Stimulated activated naive CD8-positive, alpha-beta T cell treated with anti-CD3 and anti-CD28 coated beads, Interleukin-15, Interleukin-2, amounts not matched to agents 100 ng/mL and 50 ng/mL, for 24 hours (primary cell): ENCODE results near the gene PLCL1.

ENCODE experiments used
- H3K27ac Mint-ChIP-seq: one replicate; pipeline ENCODE4 v1.8.0; 2021; ENCODE audit warnings: mild to moderate bottlenecking, mixed read lengths
- H3K27me3 Mint-ChIP-seq: one replicate; pipeline ENCODE4 v1.8.0; 2021; ENCODE audit warnings: mixed read lengths
- H3K36me3 Mint-ChIP-seq: one replicate; pipeline ENCODE4 v1.8.0; 2021; ENCODE audit warnings: low read depth, mixed read lengths
- H3K4me1 Mint-ChIP-seq: one replicate; pipeline ENCODE4 v1.8.0; 2021; ENCODE audit warnings: low read depth, mixed read lengths
- H3K4me3 Mint-ChIP-seq: one replicate; pipeline ENCODE4 v1.8.0; 2021; ENCODE audit warnings: mild to moderate bottlenecking, mixed read lengths
- H3K9me3 Mint-ChIP-seq: one replicate; pipeline ENCODE4 v1.8.0; 2021; ENCODE audit warnings: mixed read lengths

Gene PLCL1

GRCh38 chr2:197973772-197974171 is 169.4 kb downstream of the PLCL1 start:
- Mint-ChIP-seq H3K9me3 (peaks cover 3% of the 10 kb centered on the region), H3K27ac (no peak overlapping the region), H3K4me3 (no peak overlapping the region), H3K4me1 (peaks cover 20% of the 10 kb centered on the region), H3K36me3 (peaks cover 4% of the 10 kb centered on the region), H3K27me3 (no peaks in the 10 kb centered on the region)

GRCh38 chr2:197975931-197976519 is 171.6 kb downstream of the PLCL1 start:
- Mint-ChIP-seq H3K4me1 (peaks cover 6% of the 10 kb centered on the region), H3K27ac (no peak overlapping the region), H3K4me3 (no peak overlapping the region), H3K9me3 (peaks cover 3% of the 10 kb centered on the region), H3K36me3 (no peaks in the 10 kb centered on the region), H3K27me3 (no peaks in the 10 kb centered on the region)

- no peak overlapping the region for H3K4me3 Mint-ChIP-seq
- no peaks in the 10 kb centered on the region for H3K36me3 Mint-ChIP-seq
- no peaks in the 10 kb centered on the region for H3K4me1 Mint-ChIP-seq
- H3K27ac Mint-ChIP-seq, result no peak overlapping the region
- H3K9me3 Mint-ChIP-seq, result no peaks in the 10 kb centered on the region
- H3K27me3 Mint-ChIP-seq, result no peaks in the 10 kb centered on the region
These were observed 174.6 kb downstream of the PLCL1 start for GRCh38 chr2:197978971-197979370.

- H3K27me3 Mint-ChIP-seq, result no peaks in the 10 kb centered on the region
- H3K9me3 Mint-ChIP-seq, result no peaks in the 10 kb centered on the region
- H3K4me1 Mint-ChIP-seq, result peaks cover 5% of the 10 kb centered on the region
- H3K4me3 Mint-ChIP-seq, result no peak overlapping the region
- H3K36me3 Mint-ChIP-seq, result no peaks in the 10 kb centered on the region
- H3K27ac Mint-ChIP-seq, result no peak overlapping the region
These were observed 178.2 kb downstream of the PLCL1 start for GRCh38 chr2:197982565-197982964.

GRCh38 chr2:197985029-197985638 is 180.7 kb downstream of the PLCL1 start:
- no peaks in the 10 kb centered on the region for H3K36me3 Mint-ChIP-seq
- no peak overlapping the region for H3K27ac Mint-ChIP-seq
- H3K4me3 Mint-ChIP-seq, result no peak overlapping the region
- H3K27me3 Mint-ChIP-seq, result no peaks in the 10 kb centered on the region
- H3K9me3 Mint-ChIP-seq, result peaks cover 4% of the 10 kb centered on the region
- peaks cover 5% of the 10 kb centered on the region for H3K4me1 Mint-ChIP-seq

- Mint-ChIP-seq H3K4me1 (peaks cover 5% of the 10 kb centered on the region), H3K36me3 (no peaks in the 10 kb centered on the region), H3K27ac (no peak overlapping the region), H3K27me3 (no peaks in the 10 kb centered on the region), H3K9me3 (peaks cover 8% of the 10 kb centered on the region), H3K4me3 (no peak overlapping the region)
These were observed 182.6 kb downstream of the PLCL1 start for GRCh38 chr2:197986977-197987376.

- peaks cover 28% of the 10 kb centered on the region for H3K4me1 Mint-ChIP-seq
- peaks cover 8% of the 10 kb centered on the region for H3K9me3 Mint-ChIP-seq
- no peak overlapping the region for H3K4me3 Mint-ChIP-seq
These were observed 186.0 kb downstream of the PLCL1 start for GRCh38 chr2:197990356-197990755.

GRCh38 chr2:197992482-197993133 is 188.2 kb downstream of the PLCL1 start:
- Mint-ChIP-seq H3K27me3 (no peaks in the 10 kb centered on the region), H3K4me3 (no peak overlapping the region), H3K36me3 (no peaks in the 10 kb centered on the region), H3K4me1 (peaks cover 42% of the 10 kb centered on the region), H3K9me3 (peaks cover 8% of the 10 kb centered on the region), H3K27ac (no peak overlapping the region)

More at GRCh38 chr2:197990356-197990755, 186.0 kb downstream of the PLCL1 start:
- H3K27ac Mint-ChIP-seq, result no peak overlapping the region
- no peaks in the 10 kb centered on the region for H3K36me3 Mint-ChIP-seq
- H3K27me3 Mint-ChIP-seq, result no peaks in the 10 kb centered on the region

- H3K4me3 Mint-ChIP-seq, result no peak overlapping the region
- H3K36me3 Mint-ChIP-seq, result no peaks in the 10 kb centered on the region
- H3K27ac Mint-ChIP-seq, result peak overlapping the region; percentile 33
- H3K4me1 Mint-ChIP-seq, result peaks cover 49% of the 10 kb centered on the region
- H3K27me3 Mint-ChIP-seq, result no peaks in the 10 kb centered on the region
- H3K9me3 Mint-ChIP-seq, result peaks cover 8% of the 10 kb centered on the region
These were observed 189.0 kb downstream of the PLCL1 start for GRCh38 chr2:197993363-197993762.

- H3K27me3 Mint-ChIP-seq, result no peaks in the 10 kb centered on the region
- H3K27ac Mint-ChIP-seq, result peak overlapping the region; percentile 33
- no peak overlapping the region for H3K4me3 Mint-ChIP-seq
- H3K9me3 Mint-ChIP-seq, result peaks cover 8% of the 10 kb centered on the region
- no peaks in the 10 kb centered on the region for H3K36me3 Mint-ChIP-seq
- peaks cover 54% of the 10 kb centered on the region for H3K4me1 Mint-ChIP-seq
These were observed 189.4 kb downstream of the PLCL1 start for GRCh38 chr2:197993830-197994229.

GRCh38 chr2:197994751-197995150 is 190.4 kb downstream of the PLCL1 start:
- Mint-ChIP-seq H3K27ac (no peak overlapping the region), H3K36me3 (no peaks in the 10 kb centered on the region), H3K4me3 (no peak overlapping the region), H3K4me1 (peaks cover 58% of the 10 kb centered on the region), H3K27me3 (no peaks in the 10 kb centered on the region), H3K9me3 (peaks cover 3% of the 10 kb centered on the region)

- Mint-ChIP-seq H3K4me3 (no peak overlapping the region), H3K36me3 (no peaks in the 10 kb centered on the region), H3K9me3 (no peaks in the 10 kb centered on the region), H3K4me1 (peaks cover 77% of the 10 kb centered on the region), H3K27ac (no peak overlapping the region), H3K27me3 (no peaks in the 10 kb centered on the region)
These were observed 192.2 kb downstream of the PLCL1 start for GRCh38 chr2:197996583-197996982.

- Mint-ChIP-seq H3K4me3 (no peak overlapping the region), H3K4me1 (peaks cover 78% of the 10 kb centered on the region), H3K27me3 (no peaks in the 10 kb centered on the region), H3K9me3 (no peaks in the 10 kb centered on the region), H3K27ac (no peak overlapping the region), H3K36me3 (no peaks in the 10 kb centered on the region)
These were observed 192.7 kb downstream of the PLCL1 start for GRCh38 chr2:197997083-197997541.

GRCh38 chr2:197998702-197999101 is 194.3 kb downstream of the PLCL1 start:
- H3K27me3 Mint-ChIP-seq, result no peaks in the 10 kb centered on the region
- H3K4me3 Mint-ChIP-seq, result no peak overlapping the region
- H3K9me3 Mint-ChIP-seq, result no peaks in the 10 kb centered on the region
- peak overlapping the region; percentile 65 for H3K27ac Mint-ChIP-seq
- no peaks in the 10 kb centered on the region for H3K36me3 Mint-ChIP-seq
- H3K4me1 Mint-ChIP-seq, result peaks cover 69% of the 10 kb centered on the region

GRCh38 chr2:198000417-198000816 is 196.0 kb downstream of the PLCL1 start:
- no peaks in the 10 kb centered on the region for H3K36me3 Mint-ChIP-seq
- peak overlapping the region; percentile 50 for H3K27ac Mint-ChIP-seq
- H3K4me3 Mint-ChIP-seq, result no peak overlapping the region

More at GRCh38 chr2:198000417-198000816, 196.0 kb downstream of the PLCL1 start:
- Mint-ChIP-seq H3K4me1 (peaks cover 71% of the 10 kb centered on the region), H3K9me3 (no peaks in the 10 kb centered on the region), H3K27me3 (no peaks in the 10 kb centered on the region)
